CD4-positive, alpha-beta T cell treated with Interferon alpha-2 for 1 hour (primary cell): ENCODE results near the gene NBAS.
"Not testable (repeated sequence)": the region's sequence is repeated elsewhere in the genome, so short reads cannot be mapped to it uniquely, and the experiment has no call there.

Experiments used
- DNase-seq, 2 donors: peaks; one replicate each; pipeline ENCODE4 v3.0.0-alpha.2; 2020 to 2022

NBAS gene

DNA sequence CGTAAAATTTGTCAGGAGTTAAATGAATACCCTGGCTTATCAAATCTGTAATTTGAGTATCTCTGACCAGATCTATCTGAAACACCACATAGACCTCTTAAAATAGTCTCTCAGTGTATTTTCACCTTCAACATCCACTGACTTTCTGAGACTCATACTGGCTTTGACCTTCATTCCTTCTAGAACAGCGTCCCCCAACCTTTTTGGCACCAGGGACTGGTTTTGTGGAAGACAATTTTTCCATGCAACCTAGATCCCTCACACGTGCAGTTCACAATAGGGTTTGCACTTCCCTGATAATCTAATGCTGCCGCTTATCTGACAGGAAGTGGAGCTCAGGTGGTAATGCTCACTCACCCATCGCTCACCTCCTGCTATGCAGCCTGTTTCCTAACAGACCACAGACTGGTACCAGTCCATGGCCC is 3.2 kb downstream of the NBAS start:
- DNase-seq, result no peak

GRCh38 chr2:15556311-15556930 is 4.7 kb downstream of the NBAS start:
- no peak for DNase-seq

GRCh38 chr2:15555760-15556193 is 5.4 kb downstream of the NBAS start:
- DNase-seq, result no peak

GRCh38 chr2:15554525-15555218 is 6.5 kb downstream of the NBAS start:
- DNase-seq, result no peak

- DNase-seq, result no peak
These were observed 7.2 kb downstream of the NBAS start for GRCh38 chr2:15553951-15554350.

DNA sequence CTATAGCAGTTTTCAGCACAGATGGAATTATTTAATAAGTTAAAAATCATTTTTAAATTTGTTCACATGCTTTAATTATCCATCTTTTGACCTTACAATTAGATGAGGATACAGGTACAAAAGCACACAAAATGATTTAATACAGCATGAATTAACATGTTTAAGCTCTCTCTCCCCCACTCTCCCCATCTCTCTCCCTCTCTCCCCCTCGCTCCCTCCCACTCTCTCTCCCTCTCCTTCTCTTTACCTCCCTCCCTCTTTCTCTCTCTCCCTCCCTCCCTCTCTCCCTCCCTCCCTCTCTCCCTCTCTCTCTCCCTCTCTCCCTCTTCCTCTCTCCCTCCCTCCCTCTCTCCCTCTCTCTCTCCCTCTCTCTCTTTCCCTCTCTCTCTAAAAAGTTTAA is 7.6 kb downstream of the NBAS start:
- no peak for DNase-seq

- no peak for DNase-seq
These were observed 12.2 kb downstream of the NBAS start for GRCh38 chr2:15548974-15549373.

GRCh38 chr2:15547115-15547876 is 13.8 kb downstream of the NBAS start:
- no peak for DNase-seq

DNA sequence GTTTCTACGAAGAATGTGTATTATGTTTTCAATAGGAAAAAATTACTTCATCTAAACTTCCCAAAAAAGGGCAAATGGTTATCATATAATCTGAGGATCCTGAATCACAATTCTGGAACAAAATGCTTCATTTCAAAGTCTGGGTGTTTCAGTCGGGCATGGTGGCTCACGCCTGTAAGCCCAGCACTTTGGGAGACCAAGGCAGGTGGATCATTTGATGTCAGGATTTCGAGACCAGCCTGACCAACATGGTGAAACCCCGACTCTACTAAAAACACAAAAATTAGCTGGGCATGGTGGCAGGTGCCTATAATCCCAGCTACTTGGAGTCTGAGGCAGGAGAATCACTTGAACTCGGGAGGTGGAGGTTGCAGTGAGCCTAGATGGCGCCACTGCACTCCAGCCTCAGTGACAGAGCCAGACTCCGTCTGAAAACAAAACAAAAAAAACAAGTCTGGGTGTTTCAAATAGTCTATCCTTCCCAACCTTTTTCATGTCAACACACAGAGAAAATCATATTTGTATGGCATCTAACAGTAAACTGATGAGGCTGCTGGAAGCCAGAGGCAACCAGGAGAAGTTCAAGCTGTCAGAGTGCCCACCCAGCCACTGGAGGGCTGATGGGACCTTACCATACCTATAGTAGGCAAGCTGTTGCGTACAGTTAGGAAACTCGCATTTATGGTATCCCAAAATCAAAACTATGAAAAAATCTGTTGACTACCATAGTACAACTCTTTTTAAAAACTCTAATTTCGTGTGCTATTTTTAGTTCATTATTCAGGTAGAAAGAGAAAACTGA is 14.6 kb downstream of the NBAS start:
- DNase-seq, result no peak

- no peak for DNase-seq
These were observed 16.9 kb downstream of the NBAS start for GRCh38 chr2:15544227-15544626.

DNA sequence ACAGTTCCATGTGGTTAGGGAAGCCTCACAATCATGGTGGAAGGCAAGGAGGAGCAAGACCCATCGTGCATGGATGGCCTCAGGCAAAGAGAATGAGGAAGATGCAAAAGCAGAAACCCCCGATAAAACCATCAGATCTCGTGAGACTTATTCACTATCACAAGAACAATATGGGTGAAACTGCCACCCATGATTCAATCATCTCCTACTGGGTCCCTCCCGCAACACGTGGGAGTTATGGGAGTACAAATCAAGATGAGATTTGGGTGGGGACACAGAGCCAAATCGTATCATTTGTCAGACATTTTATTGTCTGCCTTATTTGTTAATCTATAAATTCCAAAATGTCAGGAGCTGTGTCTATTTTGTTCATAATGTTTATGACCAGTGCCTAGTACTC is 17.6 kb downstream of the NBAS start:
- DNase-seq, result no peak

DNA sequence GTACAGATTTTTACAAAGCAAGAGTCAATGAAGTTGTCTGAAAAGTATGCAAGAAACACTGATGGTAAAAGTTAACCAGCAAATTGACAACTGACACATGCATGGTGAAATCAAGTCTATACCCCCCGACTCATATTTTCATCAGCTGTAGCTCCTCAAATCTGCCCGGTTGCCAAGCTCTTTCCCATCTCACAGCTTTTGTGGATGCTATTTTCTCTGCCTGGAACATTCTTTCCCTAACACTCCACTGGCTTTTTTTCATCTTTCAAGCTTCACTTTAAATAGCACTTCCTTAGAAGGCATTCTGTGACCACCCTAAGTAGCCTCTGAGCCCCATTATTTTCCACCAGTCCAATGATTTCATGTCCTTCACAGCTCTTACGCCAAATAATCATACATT is 18.1 kb downstream of the NBAS start:
- DNase-seq, result no peak

GRCh38 chr2:15542269-15542668 is 18.9 kb downstream of the NBAS start:
- DNase-seq, result not testable (repeated sequence)

- not testable (repeated sequence) for DNase-seq
These were observed 20.6 kb downstream of the NBAS start for GRCh38 chr2:15540523-15540922.

- no peak for DNase-seq
These were observed 21.1 kb downstream of the NBAS start for GRCh38 chr2:15539999-15540398.

- no peak for DNase-seq
These were observed 22.3 kb downstream of the NBAS start for GRCh38 chr2:15538792-15539191.

GRCh38 chr2:15533860-15534480 is 27.2 kb downstream of the NBAS start:
- no peak for DNase-seq

GRCh38 chr2:15532996-15533395 is 28.1 kb downstream of the NBAS start:
- DNase-seq, result no peak

DNA sequence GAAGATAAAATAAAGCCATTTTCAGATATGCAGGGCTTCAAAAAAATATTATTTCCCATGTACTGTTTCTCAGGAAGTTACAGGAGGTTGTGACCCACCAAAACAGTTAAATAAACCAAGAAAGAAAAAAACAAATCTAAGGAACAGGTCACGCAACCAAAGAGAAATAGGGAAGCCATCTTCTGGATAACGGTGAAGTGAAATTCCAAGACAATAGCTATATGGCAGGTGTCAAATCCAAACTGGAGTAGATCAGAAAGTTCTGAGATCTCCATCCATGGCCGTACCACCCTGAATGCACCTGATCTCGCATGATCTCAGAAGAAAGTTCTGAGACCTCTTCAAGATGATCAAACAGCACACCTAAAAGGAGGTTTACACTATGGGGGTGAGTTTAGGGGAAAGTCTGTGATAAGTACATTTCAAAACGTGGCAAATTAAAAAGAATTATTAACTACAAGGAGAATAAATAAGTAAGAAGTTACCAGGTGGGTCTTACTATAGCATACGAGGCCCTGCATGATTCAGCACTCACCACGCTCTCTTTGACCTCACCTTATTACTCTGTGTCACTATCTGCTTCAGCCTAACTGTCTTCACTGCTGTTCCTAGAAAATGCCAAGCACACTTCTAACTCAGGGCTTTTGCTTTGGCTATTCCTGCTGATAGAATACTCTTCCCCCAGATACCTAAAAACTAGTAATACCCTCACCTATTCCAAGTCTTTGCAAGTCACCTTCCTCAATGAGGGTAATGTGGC is 29.9 kb downstream of the NBAS start:
- no peak for DNase-seq

- no peak for DNase-seq
These were observed 33.9 kb downstream of the NBAS start for GRCh38 chr2:15527074-15527739.

DNA sequence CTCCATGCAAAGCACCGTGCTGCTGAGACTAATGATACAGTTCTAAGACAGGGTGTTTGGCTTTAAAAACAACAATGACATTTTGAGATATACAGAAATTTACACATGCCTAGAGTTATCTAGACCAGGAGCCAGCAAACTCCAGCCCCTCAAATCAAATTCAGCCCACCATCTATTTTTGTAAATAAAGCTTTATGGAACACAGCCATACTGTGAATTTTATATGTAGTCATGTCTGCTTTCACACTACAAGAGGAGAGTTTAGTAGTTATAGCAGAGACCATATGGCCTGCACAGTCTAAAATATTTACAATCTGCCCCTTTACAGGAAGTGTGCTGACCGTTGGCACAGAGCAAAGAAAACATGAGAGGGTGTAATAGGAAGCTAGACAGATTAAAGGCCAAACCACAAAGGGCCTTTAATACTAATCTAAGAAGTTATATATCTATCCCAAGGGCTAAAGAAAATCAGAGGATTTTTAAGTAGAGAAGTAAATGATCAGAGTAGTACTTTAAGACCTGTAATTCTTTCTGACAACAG is 39.4 kb downstream of the NBAS start:
- DNase-seq, result no peak
